ENCODE measurements around the gene MPP2.
"Not testable (repeated sequence)": the region's sequence is repeated elsewhere in the genome, so short reads cannot be mapped to it uniquely, and the experiment has no call there.

MPP2 gene

DNA sequence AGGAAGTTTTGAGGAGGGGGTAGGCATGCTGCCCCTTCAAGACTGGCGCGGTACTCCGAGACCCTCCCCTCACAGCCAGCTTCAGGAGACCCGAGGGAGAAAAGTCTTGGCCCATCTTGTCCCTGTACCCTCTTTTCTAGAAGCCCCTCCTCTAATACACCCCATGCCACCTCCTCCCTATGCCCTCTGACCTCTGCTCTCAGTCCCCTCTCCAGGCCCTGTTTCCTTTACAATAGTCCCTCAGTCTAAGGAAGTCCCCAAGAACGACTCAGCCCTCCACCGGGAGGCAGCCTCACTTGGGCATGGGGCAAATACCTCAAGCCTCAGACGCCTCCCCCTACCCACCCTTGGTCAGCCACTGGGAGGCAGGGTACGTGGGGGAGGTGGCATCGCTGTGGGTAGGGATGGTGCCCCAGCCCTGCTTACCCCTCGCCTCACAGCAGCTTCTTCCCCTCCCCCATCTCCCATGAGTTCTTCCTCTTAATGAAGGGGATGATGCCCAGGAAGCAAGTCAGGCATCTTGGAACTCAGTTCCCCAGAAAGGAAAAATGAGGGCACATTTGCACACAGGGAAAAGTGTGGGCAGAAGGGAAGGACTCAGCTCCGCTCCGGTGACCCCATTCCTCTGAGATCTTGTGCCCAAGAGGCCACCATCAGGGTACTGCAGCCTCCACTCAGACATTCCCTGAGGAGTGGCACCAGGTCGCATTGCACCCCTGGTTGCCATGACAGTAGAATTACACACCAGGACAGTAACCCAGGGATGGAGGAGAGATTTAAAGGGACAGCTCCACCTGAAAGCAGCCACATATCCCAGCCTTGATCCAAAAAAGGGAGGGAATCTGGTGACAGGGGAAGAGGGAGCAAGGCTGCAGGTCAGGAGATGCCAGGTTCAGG is 6.2 kb downstream of the MPP2 start:
- DNase-seq: no peak

DNA sequence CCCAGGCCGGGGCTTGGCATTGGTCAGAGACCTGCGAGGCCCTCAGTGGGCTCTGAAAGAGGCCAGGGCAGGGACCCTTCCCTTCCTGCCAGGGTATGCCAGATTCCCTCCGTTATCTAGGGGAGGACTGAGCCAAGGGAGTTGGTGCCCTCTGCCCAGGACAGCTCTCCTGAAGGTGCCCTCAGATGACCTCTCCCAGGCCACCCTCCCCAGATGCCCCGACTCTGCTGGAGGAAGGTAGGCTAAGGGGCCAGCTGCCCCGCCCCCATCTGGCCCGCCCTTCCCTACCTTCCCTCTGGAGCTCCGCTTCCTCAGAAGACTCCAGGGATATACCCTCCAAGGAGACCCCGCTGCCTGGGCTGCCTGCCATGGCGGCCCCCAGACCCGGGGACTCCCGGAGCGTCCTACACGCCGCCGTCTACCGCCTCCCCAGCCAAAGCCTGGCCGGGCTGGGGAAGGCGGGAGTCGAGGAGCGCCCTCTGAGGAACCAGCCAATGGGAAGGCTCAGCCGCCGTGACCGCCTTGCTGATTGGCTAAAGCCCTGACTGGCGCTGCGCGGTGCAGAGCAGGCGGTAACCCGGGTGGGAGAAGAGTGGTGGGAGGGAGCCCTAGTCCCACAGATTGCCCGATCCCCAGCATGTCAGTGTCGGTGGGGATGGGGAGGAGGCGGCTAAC is 7.0 kb downstream of the MPP2 start:
- peak; percentile 72 for DNase-seq

DNA sequence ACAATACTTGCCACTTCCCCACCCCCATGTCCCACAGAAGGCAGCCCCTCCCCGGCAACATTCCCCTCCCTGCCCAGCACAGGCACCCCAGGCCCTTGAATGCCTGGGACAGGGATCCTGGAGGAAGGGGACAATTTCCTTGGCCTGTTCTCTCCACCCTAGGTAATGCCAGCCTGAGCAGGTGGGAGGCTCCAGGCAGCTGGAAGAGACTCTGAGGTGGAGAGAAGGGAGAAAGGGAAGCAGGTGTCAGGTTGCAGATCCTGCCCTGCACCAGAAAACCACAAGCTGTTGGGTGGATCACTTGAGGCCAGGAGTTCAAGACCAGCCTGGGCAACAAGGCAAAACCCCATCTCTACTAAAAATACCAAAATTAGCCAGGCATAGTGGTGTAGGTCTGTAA is 8.9 kb downstream of the MPP2 start:
- no peak for DNase-seq

DNA sequence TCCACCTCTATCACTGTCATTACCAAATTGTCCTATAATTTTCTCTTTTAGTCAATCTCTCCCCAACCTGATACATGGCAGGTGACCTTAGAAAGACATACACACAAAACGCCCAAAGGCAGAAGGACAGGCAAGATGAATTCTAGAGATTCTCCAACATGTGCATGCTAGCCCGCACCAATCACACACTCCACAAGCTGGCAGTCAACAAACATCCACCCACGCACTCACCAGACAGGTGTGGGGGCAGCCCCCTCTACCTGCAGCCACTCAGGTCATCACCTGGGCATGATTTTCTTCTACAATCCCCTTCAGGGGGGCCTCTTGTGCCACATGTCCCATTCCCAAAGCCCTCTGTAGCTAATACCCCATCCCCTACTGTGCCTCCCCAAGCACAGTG is 9.5 kb downstream of the MPP2 start:
- DNase-seq: no peak

DNA sequence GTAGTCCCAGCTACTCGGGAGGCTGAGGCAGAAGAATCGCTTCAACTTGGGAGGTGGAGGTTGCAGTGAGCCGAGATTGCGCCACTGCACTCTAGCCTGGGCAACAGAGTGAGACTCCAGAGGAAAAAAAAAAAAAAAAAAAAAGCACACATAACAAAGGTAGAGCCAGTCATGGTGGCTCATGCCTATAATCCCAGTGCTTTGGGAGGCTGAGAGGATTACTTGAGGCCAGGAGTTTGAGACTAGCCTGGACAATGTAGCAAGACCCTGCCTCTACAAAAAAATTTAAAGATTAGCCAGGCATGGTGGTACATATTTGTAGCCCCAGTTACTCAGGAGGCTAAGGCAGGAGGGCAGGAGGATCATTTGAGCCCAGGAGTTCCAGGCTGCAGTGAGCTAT is 12.8 kb downstream of the MPP2 start:
- not testable (repeated sequence) for DNase-seq

DNA sequence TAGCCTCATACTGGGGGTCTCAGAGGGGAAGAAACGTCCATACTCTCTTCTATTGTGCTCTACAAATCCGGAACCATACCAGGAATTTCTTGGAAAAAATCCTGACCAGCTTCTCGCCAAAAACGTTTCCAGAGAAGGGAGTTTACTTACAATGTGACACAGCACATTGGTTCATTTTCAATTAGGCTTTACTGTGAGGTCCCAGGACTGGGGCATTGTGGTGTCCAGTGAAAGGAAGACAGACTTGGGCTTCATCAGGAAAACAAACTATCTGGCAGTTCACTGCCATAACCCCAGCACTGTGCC is 14.7 kb downstream of the MPP2 start:
- DNase-seq: no peak

DNA sequence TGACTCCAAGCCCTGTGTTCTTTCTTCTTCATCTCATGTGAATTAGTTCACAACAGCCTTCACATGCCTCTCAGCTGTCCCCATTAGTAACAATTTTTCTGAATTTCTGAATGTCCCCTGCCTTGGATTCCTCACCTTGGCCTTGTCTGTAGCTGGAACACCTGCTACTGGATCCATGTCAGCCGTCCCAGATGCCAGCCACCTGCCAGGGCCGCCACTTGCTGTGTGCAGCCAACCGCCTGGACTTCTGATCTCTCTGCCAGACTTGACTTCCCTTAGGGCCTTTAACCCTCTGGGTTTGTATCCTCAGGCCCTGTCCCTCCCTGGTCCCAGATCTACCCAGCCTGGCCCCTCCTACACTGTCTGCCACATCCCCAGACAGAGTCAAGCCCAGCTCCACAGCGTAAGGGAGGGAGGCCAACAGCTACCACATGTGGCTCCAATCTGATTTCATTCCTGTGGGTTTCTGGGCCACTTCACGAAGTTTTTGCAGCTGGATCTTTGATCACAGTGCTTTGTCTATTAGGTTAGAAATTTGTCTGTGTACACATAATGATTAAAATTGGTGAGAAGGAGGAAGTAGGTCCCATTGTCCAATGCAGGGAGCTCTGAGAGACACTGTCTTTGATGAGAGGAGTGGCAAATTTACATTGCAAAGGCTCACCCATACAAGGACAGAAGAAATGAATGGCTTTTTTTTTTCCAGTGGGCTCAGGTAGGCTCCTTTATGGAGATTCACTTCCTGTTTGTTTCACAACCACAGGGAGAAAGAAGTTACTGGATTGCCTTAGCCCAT is 15.3 kb downstream of the MPP2 start:
- DNase-seq: no peak

DNA sequence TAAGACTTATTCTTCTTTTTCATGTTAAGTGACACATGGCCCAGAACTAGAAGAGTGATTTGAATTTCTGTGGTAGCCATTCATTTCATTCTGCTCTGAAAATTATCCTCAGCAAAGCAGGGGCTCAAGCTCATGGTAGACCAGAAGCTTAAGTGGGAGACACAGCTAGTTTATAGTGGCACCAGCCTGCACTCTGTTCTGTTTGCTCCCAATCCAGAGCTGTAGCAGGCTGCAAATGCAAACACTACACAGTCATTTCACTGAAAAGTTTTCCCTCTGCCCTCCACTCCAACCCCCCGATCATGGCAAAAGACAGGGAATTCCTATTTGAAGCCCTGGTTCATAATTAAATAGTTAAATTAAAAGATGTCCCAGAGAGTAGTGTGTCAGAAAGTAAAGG is 17.1 kb downstream of the MPP2 start:
- no peak for DNase-seq

DNA sequence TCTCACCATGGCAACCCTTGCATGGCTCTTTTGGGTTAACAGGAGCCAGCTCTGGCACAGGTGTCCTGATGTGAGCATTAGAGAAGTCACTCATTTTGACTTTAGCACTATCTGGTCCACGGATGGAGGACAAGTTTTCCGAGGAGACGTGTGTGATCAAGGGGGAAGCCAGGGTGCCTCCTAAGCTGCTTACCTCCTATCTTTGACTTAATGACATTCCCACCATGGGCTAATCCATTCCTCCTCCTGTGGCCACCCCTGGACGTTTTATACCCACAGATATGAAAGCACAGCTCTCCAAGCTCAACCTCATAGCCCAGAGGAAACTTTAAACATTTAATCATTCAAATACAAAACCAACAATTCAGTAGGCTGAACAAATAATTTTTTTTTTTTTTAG is 18.8 kb downstream of the MPP2 start:
- no peak for DNase-seq

DNA sequence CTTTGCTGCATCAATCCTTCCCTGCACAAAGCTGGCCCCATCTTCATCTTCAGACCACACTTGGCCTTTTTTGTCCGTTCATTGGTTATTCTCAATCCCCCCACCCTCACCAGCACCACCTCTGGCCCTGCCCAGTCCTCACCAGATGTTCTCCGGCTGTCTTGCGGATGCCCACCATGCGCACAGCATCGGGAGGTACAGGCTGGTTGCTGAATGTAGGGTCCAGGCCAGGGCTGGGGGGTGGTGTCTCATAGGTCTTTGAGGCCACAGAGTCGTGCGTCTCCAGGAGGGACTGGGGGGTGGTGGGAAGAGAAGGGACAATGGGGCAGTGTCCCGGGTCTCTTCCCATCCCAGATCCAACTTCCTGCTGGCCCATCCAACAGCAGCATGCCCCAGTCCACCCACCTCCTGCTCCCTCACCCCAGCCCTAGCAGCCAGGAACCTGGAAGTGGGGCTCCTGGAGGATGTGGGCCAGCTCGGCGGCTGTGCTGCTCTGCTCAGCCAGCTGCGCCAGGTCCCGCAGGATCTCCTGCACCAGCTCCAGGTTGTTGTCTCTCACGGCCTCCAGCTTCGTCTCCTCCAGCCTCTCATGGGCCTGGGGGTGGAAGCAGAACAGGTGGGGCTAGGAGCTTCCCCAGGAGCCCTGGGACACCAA is 24.4 kb downstream of the MPP2 start:
- DNase-seq: no peak

DNA sequence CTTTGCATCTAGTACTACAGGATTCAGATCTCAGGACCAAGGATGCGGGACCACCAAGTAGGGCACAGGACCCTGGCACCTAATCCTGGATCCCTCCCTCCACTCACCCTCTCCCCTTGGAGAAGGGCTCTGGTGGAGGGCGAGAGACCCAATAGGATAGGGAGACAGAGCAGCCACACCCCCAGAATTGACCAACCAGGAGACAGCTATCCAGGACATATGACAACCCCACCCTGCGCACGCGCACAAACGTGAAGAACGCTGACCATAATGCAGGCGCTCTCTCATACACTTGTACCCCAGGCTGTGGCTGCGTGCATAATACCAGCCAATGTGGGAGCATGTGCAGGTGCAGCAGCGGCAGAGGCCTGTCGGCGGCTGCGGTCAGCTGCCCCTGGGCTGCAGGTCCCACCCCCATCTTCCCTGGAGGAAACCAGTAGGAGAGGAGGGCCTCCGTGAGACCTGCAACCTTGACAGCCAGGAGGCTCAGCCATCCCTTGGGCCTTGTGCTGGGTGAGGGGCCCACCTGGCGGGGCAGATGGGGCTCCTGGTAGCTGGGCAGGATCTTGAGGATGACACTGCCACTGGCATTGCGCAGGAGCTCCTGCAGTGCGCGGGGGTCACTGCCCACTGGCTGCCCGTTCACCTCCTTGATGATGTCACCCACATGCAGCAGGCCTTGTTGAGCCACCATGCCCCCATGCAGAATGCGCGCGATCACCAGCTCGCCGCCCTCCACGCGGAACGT is 25.4 kb downstream of the MPP2 start:
- no peak for DNase-seq

DNA sequence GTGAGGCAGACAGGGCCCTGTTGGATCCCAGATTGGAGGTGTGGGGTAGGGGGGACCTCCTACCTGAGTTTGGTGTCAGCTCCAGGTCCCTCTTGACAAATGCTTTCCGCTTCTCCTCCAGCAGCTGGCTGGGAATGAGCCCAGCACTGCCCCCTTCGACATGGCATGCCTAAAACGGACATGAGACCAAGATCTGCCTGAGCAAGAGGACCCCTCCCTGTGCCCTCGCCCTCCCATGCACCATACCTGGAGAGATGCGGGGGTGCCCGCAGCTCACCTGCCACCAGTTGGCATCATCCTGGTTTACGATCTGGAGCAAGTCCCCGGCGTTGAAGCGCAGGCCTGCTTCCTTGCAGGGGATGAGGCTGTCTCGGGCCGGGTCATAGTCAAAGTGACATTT is 26.2 kb downstream of the MPP2 start:
- DNase-seq: no peak

DNA sequence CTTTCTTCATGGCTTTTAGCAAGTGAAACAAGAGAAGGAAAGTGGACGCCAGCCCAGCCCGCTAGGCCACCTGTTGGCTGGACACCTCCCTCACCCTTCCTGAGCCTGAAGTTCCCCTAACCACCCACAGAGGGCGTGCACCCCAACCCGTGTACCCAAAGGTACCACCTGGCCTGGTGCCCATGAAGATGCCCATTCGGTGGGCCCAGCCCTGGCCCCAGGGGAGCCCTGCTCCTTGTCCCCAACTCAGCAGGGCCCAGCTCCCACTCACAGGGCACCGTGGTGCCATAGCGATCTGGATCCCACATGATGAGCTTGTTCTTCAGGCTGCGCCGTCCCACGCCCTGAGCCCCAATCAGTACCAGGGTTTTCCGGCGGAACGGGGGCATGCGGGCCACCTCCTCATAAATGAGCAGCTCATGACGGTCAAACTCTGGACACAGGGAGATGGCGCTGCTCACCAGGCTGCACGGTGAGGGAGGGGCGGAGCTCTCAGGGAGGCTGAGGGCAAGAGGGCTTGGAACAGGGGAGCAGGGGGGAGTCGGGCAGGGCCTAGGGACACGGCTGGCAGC is 26.8 kb downstream of the MPP2 start:
- no peak for DNase-seq

DNA sequence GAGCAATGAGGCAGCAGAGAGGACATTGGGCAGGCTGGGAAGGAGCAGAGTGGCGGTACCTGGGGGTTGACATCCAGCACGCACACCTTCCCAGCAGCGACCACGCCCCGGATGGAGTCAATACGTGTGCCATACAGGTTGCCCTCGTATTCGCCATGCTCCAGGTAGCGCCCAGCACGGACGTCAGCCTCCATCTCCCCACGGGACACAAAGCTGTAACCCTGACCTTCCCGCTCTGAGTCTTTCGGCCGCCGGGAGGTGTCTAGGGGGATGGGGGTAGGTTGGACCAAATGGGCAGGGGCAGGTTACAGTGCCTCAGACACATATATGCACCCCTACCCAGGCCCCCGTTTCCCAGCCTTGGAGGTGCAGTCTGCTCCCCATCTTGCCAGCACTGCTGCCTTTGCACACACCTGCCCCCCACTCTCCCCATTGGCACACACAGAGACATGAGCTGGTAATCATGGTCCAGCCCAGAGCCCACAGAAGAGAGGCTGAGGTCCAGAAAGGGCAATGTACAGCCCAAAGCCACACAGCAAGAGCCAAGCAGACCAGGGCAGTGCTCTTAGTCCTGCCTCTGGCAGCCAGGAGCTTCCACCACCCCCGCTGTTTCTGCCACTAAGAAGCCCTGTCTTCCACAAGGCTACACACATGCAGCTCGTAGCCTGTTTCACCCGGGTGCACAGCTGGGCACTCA is 27.5 kb downstream of the MPP2 start:
- no peak for DNase-seq

DNA sequence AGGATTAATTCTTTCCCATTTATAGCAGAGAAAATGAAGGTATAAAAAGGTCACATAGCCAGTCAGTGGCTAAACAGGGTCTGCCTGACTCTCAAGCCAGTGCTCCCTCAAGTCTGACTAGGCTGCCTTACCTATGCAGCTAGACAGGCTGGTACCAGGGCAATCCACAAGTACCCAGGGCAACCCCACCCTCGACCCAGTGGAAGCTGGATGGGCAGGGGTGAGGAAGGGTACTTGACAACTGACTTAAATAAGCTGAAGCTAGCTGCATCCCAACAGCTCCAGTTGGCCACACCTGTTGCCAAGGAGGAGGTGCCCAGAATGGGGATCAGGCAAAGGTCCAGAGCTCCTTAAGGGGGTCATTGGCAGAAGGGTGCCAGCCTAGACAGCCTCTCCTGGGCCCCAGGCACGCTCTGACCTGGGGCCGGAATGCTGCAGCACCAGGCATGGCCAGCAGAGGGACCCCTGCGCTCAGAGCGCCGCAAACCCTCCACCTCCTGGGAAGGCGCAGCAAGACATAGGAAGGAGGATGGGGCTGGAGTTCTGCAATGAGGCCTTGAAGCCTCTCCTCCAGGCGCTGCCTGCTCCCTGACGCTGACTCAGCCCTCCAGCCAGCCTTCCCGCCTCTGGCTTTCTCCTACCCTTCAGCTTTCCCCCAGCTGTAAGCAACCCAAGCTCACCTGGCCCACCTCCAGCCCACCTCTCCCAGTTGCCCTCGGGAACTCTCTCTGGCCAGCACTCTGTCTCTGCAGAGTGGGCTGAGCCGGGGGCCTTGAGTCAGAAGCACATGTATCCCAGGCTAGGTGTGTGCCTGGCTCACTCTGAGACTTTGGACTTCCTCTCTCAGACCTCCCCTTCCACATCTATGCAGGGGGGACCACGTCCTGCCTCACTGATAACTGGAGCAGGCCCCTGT is 28.8 kb downstream of the MPP2 start:
- DNase-seq: peak; percentile 53

DNA sequence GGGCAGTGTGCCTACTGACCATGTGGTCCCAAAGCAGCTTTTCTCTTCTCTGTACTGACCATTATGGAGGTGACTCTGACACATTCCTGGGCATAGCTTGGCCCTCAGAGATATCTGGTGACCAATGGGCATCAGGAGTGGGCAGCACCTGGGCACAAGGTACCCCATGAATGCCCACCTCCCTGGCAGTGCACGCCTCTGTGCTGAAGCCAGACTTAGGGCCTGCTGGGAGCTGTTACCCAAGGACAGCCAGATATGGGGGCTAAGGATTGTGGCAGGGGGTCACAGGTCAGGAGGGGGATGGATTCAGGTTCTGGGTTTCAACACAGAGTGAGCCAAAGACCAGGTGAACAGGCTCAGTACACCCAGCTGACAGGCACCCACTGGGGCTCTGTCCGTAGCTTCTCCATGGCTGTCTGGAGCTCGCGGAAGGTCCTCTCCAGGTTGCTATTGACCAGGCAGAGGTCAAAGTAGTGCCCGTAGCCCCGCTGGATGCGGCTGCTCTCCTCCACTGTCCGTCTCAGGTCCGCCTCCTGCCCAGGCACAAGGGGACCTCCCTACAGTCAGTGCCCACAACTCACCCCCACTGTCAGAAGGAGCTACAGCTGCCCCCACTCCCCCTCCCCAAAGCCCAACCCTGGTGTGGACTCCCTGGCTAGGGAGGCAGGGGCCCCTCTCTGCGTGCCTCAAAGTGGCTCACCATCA is 29.7 kb downstream of the MPP2 start:
- no peak for DNase-seq

DNA sequence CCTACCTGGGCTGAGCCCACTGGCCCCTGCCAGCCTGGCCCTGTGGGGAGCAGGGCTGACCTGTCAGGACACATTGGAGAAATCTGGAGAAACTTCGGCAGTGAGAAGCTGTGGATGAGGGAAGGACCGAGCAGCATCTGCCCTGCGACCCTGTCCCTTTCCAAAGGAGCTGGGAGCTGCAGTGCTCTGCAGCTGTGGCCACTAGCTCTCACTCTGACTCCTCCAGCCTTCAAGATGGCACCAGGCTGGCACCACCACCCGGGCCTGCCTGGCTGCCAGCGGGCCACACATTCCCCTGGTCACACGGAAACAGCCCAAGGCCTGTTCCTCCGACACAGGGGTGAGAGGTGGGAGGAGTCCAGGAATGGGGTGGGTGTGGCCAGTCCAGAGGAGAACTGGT is 30.3 kb downstream of the MPP2 start:
- no peak for DNase-seq

DNA sequence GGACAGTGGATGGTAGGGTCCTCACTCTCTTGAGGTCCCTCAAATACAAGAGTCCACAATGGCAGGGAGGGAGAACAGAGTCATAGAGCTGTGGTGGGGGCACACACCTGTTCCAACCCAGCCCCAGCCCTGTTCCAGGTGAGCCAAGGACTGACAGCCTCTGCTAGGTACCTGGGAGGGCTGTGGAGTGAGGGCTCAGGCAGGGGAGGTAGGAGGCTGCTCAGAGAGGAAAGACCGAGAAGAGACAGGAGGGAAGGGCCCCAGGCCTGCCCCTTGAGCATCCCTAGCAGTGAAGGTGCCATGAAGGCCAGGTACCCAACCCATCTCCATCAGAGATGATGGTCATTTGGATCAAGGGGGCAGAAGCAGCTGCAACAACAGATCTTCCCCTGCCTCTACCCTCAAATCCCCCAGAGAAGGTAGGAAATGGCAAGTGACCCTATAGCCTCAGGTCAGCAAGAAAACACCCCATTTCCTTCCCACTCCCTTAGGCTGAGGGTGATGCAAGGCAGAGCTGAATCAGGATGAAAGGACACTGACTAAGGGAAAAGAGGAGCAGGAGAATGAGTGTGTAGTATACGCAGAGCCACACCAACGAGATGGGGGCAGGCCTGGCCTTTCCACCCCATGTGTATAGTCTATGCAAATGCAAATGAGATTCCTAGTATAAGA is 31.7 kb downstream of the MPP2 start:
- no peak for DNase-seq

DNA sequence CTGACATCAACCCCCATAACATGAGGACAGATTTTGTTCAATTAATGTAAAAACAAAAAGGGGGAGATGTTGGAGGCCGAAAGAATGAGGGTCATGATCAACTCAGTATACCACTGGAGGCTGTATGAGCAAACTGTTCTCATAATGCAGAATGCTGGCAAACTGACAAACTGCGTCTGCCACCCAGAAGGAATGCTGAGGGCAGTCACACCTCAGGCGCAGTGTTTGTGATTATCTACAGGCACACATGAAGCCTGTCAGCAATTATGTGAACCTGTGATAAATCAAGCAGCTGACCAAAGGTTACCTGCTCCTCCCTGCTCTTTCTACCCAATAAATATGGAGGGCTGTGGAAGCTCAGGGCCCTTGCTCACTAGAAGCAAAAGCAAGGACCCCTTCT is 33.0 kb downstream of the MPP2 start:
- no peak for DNase-seq

All from activated CD4-positive, alpha-beta T cell treated with anti-CD3 and anti-CD28 coated beads for 1 hour (primary cell).